Caco-2 (cell line): ENCODE results near the gene ITGA11. TPM values are rescaled to one million over a fixed set of nuclear protein-coding genes. Genes with fewer than 3 reads are reported as not detected.

Experiments used
- BruUV-seq: library from RNA; stranded (reverse); fragments of 400-500 nt; replicated peaks from 2 replicates; lab custom pipeline; 2021; lab: Mats Ljungman, UMichigan
- CTCF ChIA-PET: fragments of 300-600 bp; sonication (Branson Sonifier 250); formaldehyde crosslinking; loops from one replicate; lab custom pipeline; 2022; ENCODE audit warnings: antibody characterized with exemption; lab: Charles Lee
- POLR2A ChIA-PET: fragments of 300-600 bp; sonication (Branson Sonifier 250); formaldehyde crosslinking; loops from one replicate; lab custom pipeline; 2022; ENCODE audit warnings: antibody characterized with exemption; lab: Charles Lee
- DNase-seq, 2 experiments: peaks; one replicate each; pipeline versions ENCODE4 v3.0.0 to v3.0.0-alpha.2; 2020 to 2022
- H3K27me3 ChIP-seq: replicated peaks from 2 replicates; pipeline ENCODE4 v1.6.0; 2011; ENCODE audit warnings: low read length; ENCODE audit not compliant: control insufficient read depth, insufficient read depth
- H3K36me3 ChIP-seq: 2 replicates; pipeline ENCODE4 v1.5.1; 2011; ENCODE audit warnings: low read length; ENCODE audit not compliant: control insufficient read depth, insufficient read depth
- H3K4me1 ChIP-seq: fragments of 250-450 bp; sonication (Bioruptor Pico); 2 replicates; pipeline ENCODE4 v1.5.1; 2020; ENCODE audit warnings: mild to moderate bottlenecking
- H3K4me3 ChIP-seq: 2 replicates; pipeline ENCODE4 v1.5.1; 2011; ENCODE audit warnings: low read depth, mild to moderate bottlenecking, control low read depth, low read length
- H3K9me3 ChIP-seq: fragments of 250-450 bp; sonication (Bioruptor Pico); 2 replicates; pipeline ENCODE4 v1.5.1; 2020; ENCODE audit warnings: mild to moderate bottlenecking, moderate library complexity
- H3K27ac Mint-ChIP-seq: one replicate; pipeline ENCODE4 v1.8.0; 2022; ENCODE audit warnings: mixed read lengths; ENCODE audit not compliant: unreplicated experiment
- H3K27me3 Mint-ChIP-seq: one replicate; pipeline ENCODE4 v1.8.0; 2022; ENCODE audit warnings: mixed read lengths; ENCODE audit not compliant: insufficient read depth, unreplicated experiment
- H3K36me3 Mint-ChIP-seq: one replicate; pipeline ENCODE4 v1.8.0; 2022; ENCODE audit warnings: mild to moderate bottlenecking, mixed read lengths; ENCODE audit not compliant: insufficient read depth, unreplicated experiment
- H3K4me1 Mint-ChIP-seq: one replicate; pipeline ENCODE4 v1.8.0; 2022; ENCODE audit warnings: low read depth, mixed read lengths; ENCODE audit not compliant: unreplicated experiment
- H3K4me3 Mint-ChIP-seq: one replicate; pipeline ENCODE4 v1.8.0; 2022; ENCODE audit warnings: mild to moderate bottlenecking, moderate library complexity, mixed read lengths; ENCODE audit not compliant: unreplicated experiment
- H3K9me3 Mint-ChIP-seq: one replicate; pipeline ENCODE4 v1.8.0; 2022; ENCODE audit warnings: mixed read lengths; ENCODE audit not compliant: unreplicated experiment
- CTCF ChIP-seq, 2 experiments: fragments of 200-600 bp in 1 of 2; IDR thresholded peaks; 1 replicate in 1 of 2; 2 replicates in 1 of 2; pipeline versions ENCODE4 v1.5.1 to v1.8.0; 2011 to 2022; ENCODE audit warnings: antibody characterized with exemption in 1 of 2, control low read depth in 1 of 2, inconsistent platforms in 1 of 2, low read depth in 1 of 2, low read length in 1 of 2, mild to moderate bottlenecking in 1 of 2, moderate library complexity in 1 of 2; ENCODE audit not compliant: insufficient read depth in 1 of 2, severe bottlenecking in 1 of 2, unreplicated experiment in 1 of 2
- intact Hi-C: fragments of 100-400 bp; cut with micrococcal nuclease; formaldehyde crosslinking; loops from one replicate; pipeline ENCODE4 v1.10.0; 2022; ENCODE audit not compliant: unreplicated experiment
- total RNA-seq: library from RNA; stranded (reverse); gene quantifications from 2 replicates; pipeline ENCODE4 v1.2.3, GENCODE V29; 2022

The ITGA11 gene
- total RNA-seq, 1 experiment from 2014 or later, result 0.18 TPM

- intact Hi-C loops, result no loop called here
- Mint-ChIP-seq H3K27me3 (peaks cover 24% of the 10 kb centered on the region), H3K27ac (no peak overlapping the region), H3K4me1 (no peaks in the 10 kb centered on the region), H3K9me3 (no peaks in the 10 kb centered on the region), H3K4me3 (no peak overlapping the region), H3K36me3 (no peaks in the 10 kb centered on the region)
- H3K27me3 ChIP-seq, result no peaks in the 10 kb centered on the region; the same call in none of the 2 replicates
- ChIA-PET CTCF (interaction anchor here (0.7 kb wide), 1 partner anchor 13 kb away, joined by 3 read pairs; no protein-coding TSS in a partner anchor), POLR2A (no interaction called here)
- no peaks in the 10 kb centered on the region for H3K36me3 ChIP-seq
- no peaks in the 10 kb centered on the region for H3K4me1 ChIP-seq
- H3K9me3 ChIP-seq, result no peaks in the 10 kb centered on the region
- no peak overlapping the region for H3K4me3 ChIP-seq
- no peak for TF ChIP-seq CTCF (IDR thresholded peaks at IDR 0.05; ENCODE audit: insufficient read depth in 1 of 2, low read depth in 1 of 2, low read length in 1 of 2, severe bottlenecking in 1 of 2, unreplicated experiment in 1 of 2)
- BruUV-seq, result no TSS peak
- no peak for DNase-seq
Measured at GRCh38 chr15:68322796-68323195, 109.2 kb downstream of the ITGA11 start.

GRCh38 chr15:68321229-68321628, 110.7 kb downstream of the ITGA11 start:
- Mint-ChIP-seq H3K27ac (no peak overlapping the region), H3K36me3 (no peaks in the 10 kb centered on the region), H3K27me3 (peaks cover 12% of the 10 kb centered on the region), H3K4me3 (no peak overlapping the region), H3K4me1 (no peaks in the 10 kb centered on the region), H3K9me3 (no peaks in the 10 kb centered on the region)
- intact Hi-C loops, result no loop called here
- no peak for DNase-seq
- H3K4me1 ChIP-seq, result no peaks in the 10 kb centered on the region
- H3K9me3 ChIP-seq, result no peaks in the 10 kb centered on the region
- no peak for TF ChIP-seq CTCF (IDR thresholded peaks at IDR 0.05; ENCODE audit: insufficient read depth in 1 of 2, low read depth in 1 of 2, low read length in 1 of 2, severe bottlenecking in 1 of 2, unreplicated experiment in 1 of 2)
- CTCF ChIA-PET, result no interaction called here
- H3K4me3 ChIP-seq, result no peak overlapping the region
- H3K36me3 ChIP-seq, result no peaks in the 10 kb centered on the region
- POLR2A ChIA-PET, result no interaction called here
- no peaks in the 10 kb centered on the region for H3K27me3 ChIP-seq
- BruUV-seq, result no TSS peak

DNA sequence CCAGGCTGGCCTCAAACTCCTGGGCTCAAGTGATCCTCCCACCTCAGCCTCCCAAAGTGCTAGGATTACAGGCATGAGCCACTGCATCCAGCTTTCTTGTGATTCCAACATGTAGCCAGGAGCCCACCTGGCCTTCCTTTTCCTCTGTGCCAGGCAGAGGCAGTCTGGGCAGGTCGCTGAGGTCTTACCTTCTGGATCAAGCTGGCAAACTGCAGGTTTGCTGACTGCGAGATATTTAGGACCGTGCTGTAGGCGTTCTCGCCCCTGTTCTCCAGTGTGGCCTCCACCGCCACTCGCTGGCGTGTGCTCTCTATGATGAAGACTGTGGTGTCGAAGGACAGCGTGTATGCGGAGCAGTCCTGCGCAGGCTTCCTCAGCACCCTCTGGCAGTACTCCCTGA, 112.0 kb downstream of the ITGA11 start:
- Mint-ChIP-seq H3K27me3 (peaks cover 12% of the 10 kb centered on the region), H3K36me3 (no peaks in the 10 kb centered on the region), H3K27ac (no peak overlapping the region), H3K4me1 (no peaks in the 10 kb centered on the region), H3K9me3 (no peaks in the 10 kb centered on the region), H3K4me3 (no peak overlapping the region)
- intact Hi-C loops, result no loop called here
- no peak for DNase-seq
- no peak for TF ChIP-seq CTCF (IDR thresholded peaks at IDR 0.05; ENCODE audit: insufficient read depth in 1 of 2, low read depth in 1 of 2, low read length in 1 of 2, severe bottlenecking in 1 of 2, unreplicated experiment in 1 of 2)
- H3K4me3 ChIP-seq, result no peak overlapping the region
- H3K9me3 ChIP-seq, result no peaks in the 10 kb centered on the region
- no peaks in the 10 kb centered on the region for H3K4me1 ChIP-seq
- ChIA-PET POLR2A (interaction anchor here (0.7 kb wide), 1 partner anchor 175 kb away, joined by 4 read pairs; no protein-coding TSS in a partner anchor), CTCF (interaction anchor here (0.5 to 1.5 kb wide), 2 partner anchors 20 to 67 kb away, joined by 4 read pairs; no protein-coding TSS in a partner anchor)
- no peaks in the 10 kb centered on the region for H3K27me3 ChIP-seq
- no TSS peak for BruUV-seq
- no peaks in the 10 kb centered on the region for H3K36me3 ChIP-seq
